AG04449 (cell line): ENCODE measurements around the gene NLGN2.

ENCODE experiments used
- CTCF ChIA-PET: fragments of 350-600 bp; formaldehyde crosslinking; extraction: SDS; loops from one replicate; lab custom pipeline; 2021; ENCODE audit warnings: antibody characterized with exemption; lab: Yijun Ruan, JAX
- POLR2A ChIA-PET: fragments of 400-600, 350-600 bp; formaldehyde crosslinking; extraction: SDS; loops from one replicate; lab custom pipeline; 2020; ENCODE audit warnings: antibody characterized with exemption, inconsistent platforms; lab: Yijun Ruan, JAX
- DNase-seq: peaks from one replicate; pipeline ENCODE4 v3.0.0-alpha.2; 2010; ENCODE audit warnings: low read depth, low spot score
- H3K4me3 ChIP-seq: 2 replicates; pipeline ENCODE4 v1.5.1; 2011; ENCODE audit warnings: low read depth, mild to moderate bottlenecking, control low read depth, low read length
- CTCF ChIP-seq: IDR thresholded peaks from one replicate; pipeline ENCODE4 v1.5.1; 2011; ENCODE audit warnings: mild to moderate bottlenecking, moderate library complexity, low read length, control low read depth, inconsistent platforms; ENCODE audit not compliant: insufficient read depth; ENCODE audit errors: missing control alignments

NLGN2 gene

GRCh38 chr17:7414837-7415236 lies 7.2 kb downstream of the NLGN2 start:
- no peak for DNase-seq
- CTCF ChIA-PET = interaction anchor here (1.9 kb wide), 1 partner anchor 22 kb away, joined by 5 read pairs; no protein-coding TSS in a partner anchor
- POLR2A ChIA-PET = no interaction called here
- no peak for TF ChIP-seq CTCF
- H3K4me3 ChIP-seq = no peak overlapping the region

- ChIA-PET POLR2A (no interaction called here), CTCF (no interaction called here)
- no peak for DNase-seq
- TF ChIP-seq CTCF = no peak
- H3K4me3 ChIP-seq = no peak overlapping the region
These were observed 8.1 kb downstream of the NLGN2 start for GRCh38 chr17:7415784-7416183.

- TF ChIP-seq CTCF = no peak
- ChIA-PET POLR2A (no interaction called here), CTCF (no interaction called here)
- no peak for DNase-seq
- no peak overlapping the region for H3K4me3 ChIP-seq
These were observed 8.7 kb downstream of the NLGN2 start for GRCh38 chr17:7416323-7416722.

GRCh38 chr17:7417056-7417655 lies 9.5 kb downstream of the NLGN2 start:
- no peak for TF ChIP-seq CTCF
- CTCF ChIA-PET = no interaction called here
- no peak for DNase-seq
- POLR2A ChIA-PET = interaction anchor here (0.7 kb wide), 1 partner anchor 13 kb away, joined by 4 read pairs; the partner anchor contains the start of gene TMEM256
- no peak overlapping the region for H3K4me3 ChIP-seq

GRCh38 chr17:7418472-7419152 lies 11.0 kb downstream of the NLGN2 start:
- no peak for DNase-seq
- CTCF ChIA-PET = interaction anchor here (0.8 to 1.0 kb wide), 2 partner anchors 97 to 142 kb away, joined by 3 read pairs; no protein-coding TSS in a partner anchor
- no peak for TF ChIP-seq CTCF
- no peak overlapping the region for H3K4me3 ChIP-seq
- POLR2A ChIA-PET = no interaction called here
